ENCODE measurements around the gene EDN1.

DNA sequence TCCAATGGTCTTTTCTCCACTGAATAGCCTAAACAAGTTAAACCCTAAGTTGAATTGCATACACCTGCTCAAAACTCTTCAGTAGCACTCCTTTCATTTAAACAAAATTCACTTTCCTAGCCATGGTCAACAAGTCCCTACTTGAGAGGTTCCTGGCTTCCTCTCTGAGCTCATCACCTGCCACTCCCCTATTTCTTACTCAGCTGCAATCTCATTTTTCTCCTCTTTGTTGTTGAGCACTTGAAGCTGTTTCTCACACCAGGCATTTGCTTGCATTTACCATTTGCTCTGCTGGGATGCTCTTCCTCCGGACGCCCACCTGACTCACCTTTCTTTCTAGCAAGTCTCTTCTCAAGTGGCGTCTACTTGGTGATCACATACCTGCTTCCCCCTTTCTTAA, 38.5 kb downstream of the EDN1 start:
- TF ChIP-seq, protein P1, sequence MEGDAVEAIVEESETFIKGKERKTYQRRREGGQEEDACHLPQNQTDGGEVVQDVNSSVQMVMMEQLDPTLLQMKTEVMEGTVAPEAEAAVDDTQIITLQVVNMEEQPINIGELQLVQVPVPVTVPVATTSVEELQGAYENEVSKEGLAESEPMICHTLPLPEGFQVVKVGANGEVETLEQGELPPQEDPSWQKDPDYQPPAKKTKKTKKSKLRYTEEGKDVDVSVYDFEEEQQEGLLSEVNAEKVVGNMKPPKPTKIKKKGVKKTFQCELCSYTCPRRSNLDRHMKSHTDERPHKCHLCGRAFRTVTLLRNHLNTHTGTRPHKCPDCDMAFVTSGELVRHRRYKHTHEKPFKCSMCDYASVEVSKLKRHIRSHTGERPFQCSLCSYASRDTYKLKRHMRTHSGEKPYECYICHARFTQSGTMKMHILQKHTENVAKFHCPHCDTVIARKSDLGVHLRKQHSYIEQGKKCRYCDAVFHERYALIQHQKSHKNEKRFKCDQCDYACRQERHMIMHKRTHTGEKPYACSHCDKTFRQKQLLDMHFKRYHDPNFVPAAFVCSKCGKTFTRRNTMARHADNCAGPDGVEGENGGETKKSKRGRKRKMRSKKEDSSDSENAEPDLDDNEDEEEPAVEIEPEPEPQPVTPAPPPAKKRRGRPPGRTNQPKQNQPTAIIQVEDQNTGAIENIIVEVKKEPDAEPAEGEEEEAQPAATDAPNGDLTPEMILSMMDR (IDR thresholded peaks at IDR 0.05) = no peak
- TF ChIP-seq POLR2A (IDR thresholded peaks at IDR 0.05) = no peak

Data from testis (tissue), 2 donors.